Mammary epithelial cell (primary cell): ENCODE results near the gene TNRC18.

Experiments
- EZH2 ChIP-seq: IDR thresholded peaks from 2 replicates; pipeline ENCODE4 v1.6.1; 2012; ENCODE audit warnings: low read length, inconsistent platforms, borderline replicate concordance
- TF ChIP-seq, protein P1 (sequence below), 2 donors: IDR thresholded peaks in 1 of 2; conservative IDR thresholded peaks in 1 of 2; 2 replicates each; pipeline ENCODE4 v1.5.1; 2011 to 2012; ENCODE audit warnings: inconsistent platforms in 2 of 2, low read length in 2 of 2, mild to moderate bottlenecking in 2 of 2, control low read depth in 1 of 2, low read depth in 1 of 2; ENCODE audit not compliant: insufficient read depth in 1 of 2; ENCODE audit errors: extremely low read depth in 1 of 2

- TF ChIP-seq EZH2 = no peak
- TF ChIP-seq, protein P1, sequence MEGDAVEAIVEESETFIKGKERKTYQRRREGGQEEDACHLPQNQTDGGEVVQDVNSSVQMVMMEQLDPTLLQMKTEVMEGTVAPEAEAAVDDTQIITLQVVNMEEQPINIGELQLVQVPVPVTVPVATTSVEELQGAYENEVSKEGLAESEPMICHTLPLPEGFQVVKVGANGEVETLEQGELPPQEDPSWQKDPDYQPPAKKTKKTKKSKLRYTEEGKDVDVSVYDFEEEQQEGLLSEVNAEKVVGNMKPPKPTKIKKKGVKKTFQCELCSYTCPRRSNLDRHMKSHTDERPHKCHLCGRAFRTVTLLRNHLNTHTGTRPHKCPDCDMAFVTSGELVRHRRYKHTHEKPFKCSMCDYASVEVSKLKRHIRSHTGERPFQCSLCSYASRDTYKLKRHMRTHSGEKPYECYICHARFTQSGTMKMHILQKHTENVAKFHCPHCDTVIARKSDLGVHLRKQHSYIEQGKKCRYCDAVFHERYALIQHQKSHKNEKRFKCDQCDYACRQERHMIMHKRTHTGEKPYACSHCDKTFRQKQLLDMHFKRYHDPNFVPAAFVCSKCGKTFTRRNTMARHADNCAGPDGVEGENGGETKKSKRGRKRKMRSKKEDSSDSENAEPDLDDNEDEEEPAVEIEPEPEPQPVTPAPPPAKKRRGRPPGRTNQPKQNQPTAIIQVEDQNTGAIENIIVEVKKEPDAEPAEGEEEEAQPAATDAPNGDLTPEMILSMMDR (conservative IDR thresholded peaks at IDR 0.05 in 1 of 2, IDR thresholded peaks at IDR 0.05 in 1 of 2; ENCODE audit: extremely low read depth in 1 of 2, insufficient read depth in 1 of 2, low read depth in 1 of 2, low read length in 2 of 2) = no peak
Measured at GRCh38 chr7:5377816-5378215, 45.8 kb downstream of the TNRC18 start.
